ENCODE data around the gene LALBA. TPM values are rescaled to one million over a fixed set of nuclear protein-coding genes. Genes with fewer than 3 reads are reported as not detected.

LALBA gene
- total and polyA plus RNA-seq, 2 of the 13 experiments (the other 11 are each of a cell fraction or from before 2014, with no cell fraction given): not detected

- TF ChIP-seq RAD21 (CRISPR knock-in tag; IDR thresholded peaks at IDR 0.05) (no peak), PAF1 (CRISPR knock-in tag; IDR thresholded peaks at IDR 0.05) (no peak), ZNF720 (CRISPR knock-in tag; IDR thresholded peaks at IDR 0.05) (no peak), ZNF510 (CRISPR knock-in tag; IDR thresholded peaks at IDR 0.05; ENCODE audit: low read depth) (no peak), SIX4 (CRISPR knock-in tag; IDR thresholded peaks at IDR 0.05) (no peak), DNMT3B (CRISPR knock-in tag; conservative IDR thresholded peaks at IDR 0.05) (no peak), ZNF33B (CRISPR knock-in tag; IDR thresholded peaks at IDR 0.05) (no peak), ZNF556 (CRISPR knock-in tag; IDR thresholded peaks at IDR 0.05; ENCODE audit: borderline replicate concordance) (no peak)
These were observed 43.5 kb upstream of the LALBA start (continued) for GRCh38 chr12:48613321-48613720.

GRCh38 chr12:48602192-48602989, 32.5 kb upstream of the LALBA start:
- intact Hi-C loops (cut with micrococcal nuclease; ENCODE audit: unreplicated experiment): no loop called here
- DNase-seq (ENCODE audit: low spot score): peak; percentile 2
- Histone ChIP-seq H3K79me2 (ENCODE audit: insufficient read depth, low read length) (no peaks in the 10 kb centered on the region), H3K27me3 (ENCODE audit: control insufficient read depth in 1 of 2, insufficient read depth in 2 of 2, low read length in 2 of 2) (no peaks in the 10 kb centered on the region), H3K9ac (ENCODE audit: insufficient read depth, low read depth, low read length) (no peak overlapping the region), H3K4me3 (replicated peaks in 1 of 3; ENCODE audit: insufficient read depth in 1 of 3, low read depth in 2 of 3, low read length in 3 of 3) (no peak overlapping the region), H4K20me1 (ENCODE audit: insufficient read depth, low read length) (no peaks in the 10 kb centered on the region), H3K9me3 (ENCODE audit: low read length) (peaks cover 11% of the 10 kb centered on the region; the same call in 1 of the 2 replicates), H3K36me3 (replicated peaks in 1 of 2; ENCODE audit: control insufficient read depth in 1 of 2, insufficient read depth in 2 of 2, low read length in 2 of 2) (no peaks in the 10 kb centered on the region), H3K4me2 (ENCODE audit: low read depth, low read length) (no peak overlapping the region), H2AFZ (ENCODE audit: low read length) (no peak overlapping the region), H3K4me1 (ENCODE audit: insufficient read depth, low read length) (no peaks in the 10 kb centered on the region), H3K27ac (ENCODE audit: extremely low read length, insufficient read depth, low read length) (no peak overlapping the region)
- ChIA-PET POLR2A (no interaction called here), CTCF (ENCODE audit: low intra/inter-chr PET ratio, low total read pairs) (no interaction called here)
- in situ Hi-C loops (cut with HindIII; ENCODE audit: extremely low pct_ligation_motif_present, low pct_unique_long_range_greater_than_20kb): no loop called here
- WGBS (ENCODE audit: low lambda C conversion rate): 0% methylated on average over 1 of the region's 1 CpG
- FAIRE-seq: no peak
- no peak for TF ChIP-seq ELF3 (CRISPR knock-in tag; IDR thresholded peaks at IDR 0.05)
- no peak for TF ChIP-seq NR2F6 (IDR thresholded peaks at IDR 0.05)
- no peak for TF ChIP-seq NR2F6 (CRISPR knock-in tag; IDR thresholded peaks at IDR 0.05)
- no peak for TF ChIP-seq GTF2F1 (IDR thresholded peaks at IDR 0.05; ENCODE audit: low read length)
- 0 out of 2 replicates have a peak, but pooled peaks have one; percentile 29 for TF ChIP-seq ZNF562 (CRISPR knock-in tag; IDR thresholded peaks at IDR 0.05; ENCODE audit: borderline replicate concordance)
- no peak for TF ChIP-seq TERF1 (CRISPR knock-in tag; IDR thresholded peaks at IDR 0.05)
- peak; percentile 93; the same call in 1 of the 2 replicates for TF ChIP-seq TP53 (CRISPR knock-in tag; conservative IDR thresholded peaks at IDR 0.05)
- TF ChIP-seq ZNF569 (CRISPR knock-in tag; IDR thresholded peaks at IDR 0.05; ENCODE audit: borderline replicate concordance): no peak
- no peak for TF ChIP-seq SMARCC2 (IDR thresholded peaks at IDR 0.05)
- no TSS peak for BruUV-seq (replicated peaks)
- no peak for ATAC-seq

Data from HepG2 (cell line).